NCI-H1694 (cell line): ENCODE measurements around the gene PXYLP1.

Experiments used
- DNase-seq: peaks from one replicate; lab custom pipeline; 2025; lab: John Stamatoyannopoulos, UW

The PXYLP1 gene

DNA sequence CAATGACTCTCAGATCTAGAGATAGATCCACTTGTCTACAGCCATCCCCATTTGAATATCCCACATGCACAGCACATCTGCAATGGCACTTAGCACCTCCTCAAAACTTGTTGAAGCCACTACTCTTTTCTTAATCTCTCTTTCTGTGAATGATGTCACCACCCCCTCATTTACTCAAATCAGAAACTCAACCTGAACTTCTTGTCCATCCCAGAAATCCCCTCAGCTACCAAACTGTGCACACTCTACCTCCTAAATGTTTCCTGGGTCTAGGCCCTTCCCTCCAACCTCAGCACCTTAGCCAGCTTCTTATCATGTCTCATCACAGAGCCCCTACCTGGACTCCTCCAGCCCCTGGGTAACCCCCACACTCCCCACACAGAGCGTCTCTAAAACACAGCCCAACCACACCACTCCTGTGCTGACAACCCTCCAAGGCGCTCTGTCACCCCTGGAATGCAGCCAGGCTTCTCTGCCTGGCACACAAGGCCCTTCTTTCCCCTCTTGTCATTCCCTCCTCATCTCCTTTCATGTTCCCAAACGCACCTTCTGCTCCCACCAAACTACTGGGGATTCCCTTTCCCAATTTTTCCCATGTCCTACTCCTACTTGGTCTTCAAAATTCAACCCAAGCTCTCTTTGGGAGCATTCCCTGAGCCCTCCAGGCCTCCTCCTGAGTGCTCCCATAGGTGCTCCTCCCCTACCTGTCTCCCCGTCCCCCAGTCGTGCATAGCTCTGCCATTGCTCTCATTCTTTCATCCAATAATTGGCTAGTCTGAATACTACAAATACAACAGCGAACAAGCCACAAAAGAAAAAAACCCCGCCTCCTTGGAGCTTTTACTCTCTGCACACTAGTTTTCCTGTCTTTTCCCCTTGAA is 96.9 kb downstream of the PXYLP1 start:
- no peak for DNase-seq

DNA sequence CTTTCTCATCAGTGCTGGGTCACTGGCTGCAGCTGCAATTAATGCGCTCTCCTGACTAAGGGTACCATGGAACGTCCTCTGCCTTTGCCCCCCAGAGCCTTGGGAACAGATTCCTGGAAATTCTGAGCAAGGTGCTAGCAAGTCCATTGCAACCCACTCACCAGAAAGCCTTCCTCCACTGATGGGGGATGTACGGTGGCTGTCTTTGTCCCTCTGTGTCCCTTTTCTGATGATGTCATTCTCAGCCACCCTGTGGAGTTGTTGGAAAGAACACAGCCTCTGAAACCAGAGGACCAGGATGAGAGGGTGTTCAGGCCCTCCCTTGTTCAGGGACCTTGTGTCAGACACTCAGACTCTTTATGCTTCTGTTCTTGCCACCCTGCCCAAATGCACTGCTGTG is 98.6 kb downstream of the PXYLP1 start:
- no peak for DNase-seq

DNA sequence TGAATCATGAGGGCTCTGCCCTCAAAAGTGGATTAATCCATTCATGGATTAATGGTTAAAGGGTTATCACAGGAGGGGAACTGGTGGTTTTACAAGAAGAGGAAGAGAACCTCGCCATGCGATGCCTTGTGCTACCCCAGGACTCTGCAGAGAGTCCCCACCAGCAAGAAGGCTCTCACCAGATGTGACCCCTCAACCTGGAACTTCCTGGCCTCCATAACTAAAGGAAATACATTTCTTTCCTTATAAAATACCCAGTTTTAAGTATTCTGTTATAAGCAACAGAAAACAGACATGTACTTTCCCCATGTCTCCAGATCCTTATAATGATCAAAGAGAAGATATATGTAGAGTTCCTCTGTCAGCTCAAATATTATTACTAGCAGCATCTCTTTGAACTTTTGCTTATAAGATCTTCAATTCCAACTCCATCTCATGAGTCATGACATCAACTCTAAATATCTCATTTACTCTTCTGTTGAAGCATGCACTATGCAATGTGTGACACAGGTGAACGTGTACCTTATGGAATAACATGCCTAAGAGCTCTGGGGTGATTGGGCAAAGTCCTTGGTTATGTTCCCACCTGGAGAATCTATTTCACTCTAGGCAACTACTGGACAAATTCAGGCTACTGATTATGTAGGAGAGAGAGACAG is 99.2 kb downstream of the PXYLP1 start:
- no peak for DNase-seq

DNA sequence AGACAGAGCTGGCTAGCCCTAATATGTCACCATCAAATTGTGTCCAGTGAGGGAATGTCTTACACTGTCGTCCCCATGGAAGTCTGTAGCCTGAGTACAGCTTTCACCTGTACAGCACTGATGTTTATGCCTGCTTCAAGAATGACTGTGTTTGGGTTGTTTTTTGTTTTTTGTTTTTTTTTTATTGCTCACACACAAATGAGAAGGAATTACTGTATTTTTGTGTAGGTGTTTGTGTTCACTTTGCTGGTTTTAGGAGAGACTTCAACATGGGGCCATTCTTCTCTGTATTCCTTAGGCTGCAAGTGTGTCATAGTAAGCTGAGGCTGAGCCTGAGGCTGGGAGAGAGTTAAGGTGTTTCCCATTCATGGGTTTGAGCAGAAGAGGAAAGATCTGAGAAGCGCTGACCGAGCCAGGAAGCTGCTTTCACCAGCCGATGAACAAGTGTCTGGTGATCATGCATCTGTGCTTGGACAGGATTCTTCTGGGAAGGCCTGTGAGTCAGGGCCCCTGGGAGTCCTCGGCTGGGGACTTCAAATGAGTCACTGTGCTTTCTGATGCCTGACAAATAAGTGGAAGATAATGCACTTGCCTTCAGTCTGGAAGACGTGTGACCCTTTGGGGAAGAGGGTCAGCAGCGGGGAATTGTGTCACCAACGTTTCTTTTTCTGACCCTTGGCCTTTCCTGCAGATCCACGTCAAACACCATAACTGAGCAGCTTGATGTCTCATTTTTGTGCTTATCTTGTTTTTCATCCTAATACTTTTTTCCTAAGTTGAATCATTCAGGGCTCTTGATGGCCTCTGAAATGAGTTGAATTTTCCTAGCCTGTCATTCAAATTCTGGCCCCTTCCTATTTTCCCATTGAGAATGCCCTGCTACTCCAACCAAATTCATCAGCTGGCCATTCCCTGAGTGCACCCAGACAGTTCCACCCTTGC is 100.0 kb downstream of the PXYLP1 start:
- DNase-seq, result no peak

DNA sequence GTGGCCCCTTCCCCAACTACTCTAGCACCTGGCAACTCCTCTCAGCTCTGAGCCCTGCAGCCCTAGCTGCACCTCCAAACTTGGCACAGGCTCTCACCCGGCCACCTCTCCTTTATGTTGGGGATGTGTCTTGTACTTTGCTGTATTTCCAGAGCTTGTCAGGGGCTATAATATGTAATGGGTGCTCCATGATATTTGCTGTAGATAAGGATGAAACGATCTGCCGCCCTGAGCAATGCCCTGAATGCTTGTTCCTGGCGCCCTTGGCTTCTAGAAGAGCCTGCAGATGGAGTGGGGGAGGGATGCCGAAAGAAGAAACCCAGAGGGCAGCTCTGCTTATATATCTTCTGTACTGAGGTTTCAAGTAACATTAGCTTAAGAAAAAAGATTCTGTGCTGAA is 100.8 kb downstream of the PXYLP1 start:
- DNase-seq, result no peak

DNA sequence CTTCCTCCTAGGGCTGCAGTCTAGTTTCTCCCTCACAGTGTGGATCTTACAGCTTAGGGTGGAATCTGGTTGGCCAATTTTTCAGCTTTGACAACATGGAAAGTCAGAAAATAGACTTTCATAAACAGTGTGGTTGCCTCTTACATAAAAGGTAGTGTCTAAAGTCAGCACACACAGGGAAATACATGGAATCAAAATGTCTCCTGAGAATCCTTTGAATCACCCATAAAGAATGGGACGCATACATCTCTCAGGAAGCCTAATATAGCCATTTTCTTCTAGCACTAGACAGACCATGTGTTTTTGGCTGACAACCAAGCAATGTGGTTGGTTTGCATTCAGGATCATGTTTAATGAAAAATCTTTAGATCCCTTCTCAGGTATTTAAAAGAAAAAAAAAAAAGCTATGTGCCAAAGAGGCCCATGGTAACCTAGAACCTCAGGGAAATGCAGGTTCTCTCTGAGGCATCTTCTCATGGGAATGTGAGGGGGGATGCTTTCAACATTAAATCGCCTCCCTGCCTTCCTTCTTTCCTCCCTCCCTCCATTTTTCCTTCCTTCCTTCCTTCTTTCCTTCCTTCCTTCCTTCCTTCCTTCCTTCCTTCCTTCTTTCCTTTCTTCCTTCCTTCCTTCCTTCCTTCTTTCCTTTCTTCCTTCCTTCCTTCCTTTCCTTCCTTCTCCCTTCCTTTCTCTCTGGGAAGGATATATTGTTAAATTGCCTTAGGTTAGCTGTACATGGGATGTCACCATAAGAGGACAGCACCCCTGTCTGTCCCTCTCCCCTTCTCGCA is 102.4 kb downstream of the PXYLP1 start:
- DNase-seq, result no peak

DNA sequence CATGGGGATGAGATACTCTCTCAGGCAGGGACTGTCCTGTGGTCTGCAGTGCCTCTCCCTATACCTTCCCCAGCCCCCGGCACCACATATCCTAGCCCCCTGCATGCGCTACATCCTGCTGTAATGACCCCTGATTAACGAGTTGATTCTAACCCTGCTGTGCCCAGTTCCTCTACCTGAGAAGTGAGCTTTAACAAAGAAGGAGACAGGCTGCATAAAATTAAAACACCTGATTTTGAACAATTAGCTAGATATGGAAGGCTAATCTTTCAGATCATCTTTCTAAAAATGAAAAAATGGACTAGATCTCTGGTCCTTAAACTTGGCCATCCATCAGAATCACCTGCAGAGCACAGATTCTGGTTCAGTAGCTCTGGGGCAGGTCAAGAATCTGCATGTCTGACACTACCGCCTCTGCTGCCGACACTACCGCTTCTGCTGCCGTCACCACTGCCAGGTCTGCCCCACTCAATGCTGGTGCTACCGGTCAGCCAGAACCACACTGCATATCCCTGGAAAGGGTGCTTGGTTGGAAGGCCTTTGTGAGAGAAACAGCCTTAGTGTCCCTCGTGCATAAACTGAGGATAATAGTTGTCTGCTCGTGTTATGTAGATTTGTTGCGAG is 103.1 kb downstream of the PXYLP1 start:
- no peak for DNase-seq

DNA sequence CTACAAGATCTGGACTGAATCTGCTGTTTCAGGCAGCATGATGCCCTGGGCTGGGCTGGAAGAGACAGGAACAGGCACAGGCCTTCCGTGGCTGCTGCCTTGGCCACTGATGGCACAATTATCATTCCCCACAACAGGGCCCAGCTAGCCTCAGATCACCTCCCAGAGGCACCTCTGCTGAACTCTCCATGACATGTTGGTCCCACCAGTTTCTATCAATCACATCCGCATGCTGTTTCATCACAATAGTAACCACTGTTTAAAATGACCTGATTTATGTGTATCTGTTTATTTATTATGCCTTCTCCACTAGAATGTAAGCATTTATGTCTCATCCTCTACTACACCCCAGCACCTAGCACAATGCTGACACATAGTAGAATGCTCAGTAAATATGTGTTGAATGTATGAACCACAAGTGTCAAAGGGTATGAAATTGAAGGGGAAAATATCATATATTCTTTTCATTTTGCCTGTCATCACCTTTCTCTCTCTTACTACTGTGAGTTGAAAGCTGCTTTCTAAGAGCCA is 104.0 kb downstream of the PXYLP1 start:
- no peak for DNase-seq

DNA sequence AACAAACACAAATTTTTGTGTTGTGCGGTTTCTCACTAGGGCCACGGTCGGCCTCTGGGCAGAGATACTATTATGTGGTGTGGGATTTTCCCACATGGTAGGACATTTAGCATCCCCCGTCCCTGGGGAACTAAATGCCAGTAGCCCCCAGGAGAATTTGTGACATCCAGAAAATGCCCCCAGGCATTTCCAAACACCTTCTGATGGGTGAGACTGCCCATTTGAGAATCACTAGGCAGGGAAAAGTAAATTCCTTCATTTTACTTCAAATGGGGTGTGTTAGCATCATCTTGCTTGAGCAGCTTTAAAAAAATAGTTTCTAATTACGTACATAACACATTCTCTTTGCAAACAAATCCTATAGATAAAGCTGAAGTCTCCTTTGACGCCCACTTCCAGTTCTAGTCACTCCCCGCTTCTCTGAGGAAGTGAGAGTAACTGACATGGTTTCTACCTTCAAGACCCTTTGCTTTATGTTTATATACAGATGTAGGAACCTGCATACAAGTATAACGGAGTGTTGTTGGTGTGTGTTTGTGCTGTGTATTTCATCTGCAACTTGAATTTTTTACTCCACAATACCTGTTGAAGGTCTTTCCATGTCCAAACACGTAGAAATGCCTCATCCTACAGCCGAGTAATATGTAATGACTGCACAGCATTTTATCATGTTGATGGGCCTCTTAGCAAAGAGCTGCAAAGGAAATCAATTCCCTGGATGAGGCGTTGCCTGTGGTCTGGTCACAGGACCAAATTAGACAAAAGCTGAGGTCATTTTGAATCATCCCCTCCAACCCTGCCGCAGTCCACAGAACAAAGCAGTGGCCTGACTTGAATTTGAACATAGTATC is 105.3 kb downstream of the PXYLP1 start:
- no peak for DNase-seq

DNA sequence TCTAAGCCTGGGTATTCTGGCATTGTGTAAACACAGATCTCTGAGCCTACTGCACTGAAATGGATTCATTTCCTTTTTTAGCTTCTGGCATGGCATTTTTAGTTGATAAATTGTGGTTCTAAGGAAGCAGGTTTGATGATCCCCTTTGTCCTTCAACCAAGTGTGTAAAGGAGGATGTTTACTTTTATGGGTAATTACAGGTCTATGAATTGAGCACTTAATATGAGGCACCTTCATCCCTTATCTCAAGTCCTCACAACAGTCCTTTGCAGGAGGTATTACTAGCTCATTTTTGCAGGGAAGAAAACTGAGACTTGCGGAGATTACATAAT is 105.9 kb downstream of the PXYLP1 start:
- no peak for DNase-seq

DNA sequence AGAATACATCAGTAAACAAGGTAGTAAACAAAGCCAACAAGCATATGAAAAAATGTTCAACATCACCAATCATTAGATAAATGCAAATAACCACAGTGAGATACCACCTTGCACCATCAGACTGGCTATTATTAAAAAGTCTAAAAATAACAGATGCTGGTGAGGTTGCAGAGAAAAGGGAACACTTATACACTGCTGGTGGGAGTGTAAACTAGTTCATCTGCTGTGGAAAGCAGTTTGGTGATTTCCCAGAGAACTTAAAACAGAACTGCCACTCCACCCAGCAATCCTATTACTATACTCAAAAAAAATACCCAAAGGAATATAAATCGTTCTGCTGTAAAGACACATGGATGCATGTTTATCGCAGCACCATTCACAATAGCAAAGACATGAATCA is 106.4 kb downstream of the PXYLP1 start:
- no peak for DNase-seq

DNA sequence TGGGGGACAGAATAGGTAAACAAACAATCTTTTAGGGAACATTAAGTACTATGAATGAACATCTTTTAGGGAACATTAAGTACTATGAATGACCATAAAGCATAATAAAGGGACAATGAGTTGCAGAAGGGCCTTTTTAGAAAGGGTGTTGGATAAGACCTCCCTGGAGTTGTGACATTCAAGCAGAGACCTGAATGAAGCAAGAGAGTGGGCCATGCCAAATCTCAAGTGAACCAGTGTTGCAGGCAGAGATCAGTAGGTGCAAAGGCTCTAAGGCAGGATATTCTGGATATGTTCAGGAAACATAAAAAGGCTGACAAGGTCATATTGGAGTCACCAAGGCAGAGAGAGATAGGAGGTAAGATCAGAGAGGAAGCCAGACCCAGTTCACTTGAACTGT is 107.3 kb downstream of the PXYLP1 start:
- no peak for DNase-seq

DNA sequence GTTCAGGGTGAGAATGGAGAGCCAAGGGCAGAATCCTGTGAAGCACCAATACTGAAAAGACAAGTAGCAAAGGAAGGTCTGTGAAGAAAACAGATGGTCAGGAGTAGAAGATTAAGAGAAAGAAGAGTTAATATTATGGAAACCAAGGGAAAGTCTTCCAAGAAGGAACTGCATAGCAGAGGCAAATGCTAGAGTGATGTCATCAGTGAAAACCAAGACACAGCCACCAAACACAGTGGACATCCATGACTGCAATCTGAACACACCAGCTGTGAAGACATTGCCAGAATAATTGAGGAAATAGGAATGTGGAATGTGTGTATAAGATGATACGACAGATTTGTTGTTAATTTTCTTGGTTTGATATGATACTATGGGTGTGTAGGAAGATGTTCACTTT is 109.9 kb downstream of the PXYLP1 start:
- DNase-seq, result no peak

DNA sequence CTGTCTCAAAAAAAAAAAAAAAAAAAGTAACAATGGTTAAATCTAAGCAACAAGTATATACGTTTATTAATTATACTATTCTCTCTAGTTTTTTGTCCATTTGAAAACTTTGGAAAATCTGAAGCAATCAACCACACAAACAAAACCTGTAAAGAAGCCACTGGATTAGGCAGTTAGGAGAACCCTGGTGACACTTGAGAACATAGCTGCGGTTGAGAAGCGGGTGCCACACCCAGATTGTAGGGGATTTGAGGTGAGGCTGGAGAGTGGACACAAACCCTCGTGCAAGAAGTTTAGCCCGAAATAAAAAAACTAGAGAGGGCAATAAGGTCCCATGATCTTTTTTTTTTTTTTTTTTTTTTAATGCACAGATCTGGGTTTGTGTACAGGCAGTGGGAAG is 110.8 kb downstream of the PXYLP1 start:
- no peak for DNase-seq

DNA sequence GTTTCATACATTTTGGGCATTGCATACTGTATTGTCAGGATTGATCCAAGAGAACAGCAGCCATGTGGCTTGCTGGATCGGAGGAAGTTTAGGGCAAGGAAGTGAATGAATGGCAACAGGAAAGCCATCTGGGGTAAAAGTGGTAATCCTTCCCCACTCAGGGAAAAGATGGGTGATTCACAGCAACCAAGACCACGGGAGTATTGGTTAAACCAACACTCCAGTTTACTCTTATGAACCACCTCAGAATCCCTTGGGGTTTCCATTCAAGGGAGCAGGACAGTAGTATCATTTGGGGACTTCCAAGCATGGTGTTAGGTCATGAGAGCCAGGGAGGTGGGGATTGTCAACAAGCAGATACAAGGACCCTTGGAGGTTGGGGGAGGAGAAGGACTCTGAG is 111.5 kb downstream of the PXYLP1 start:
- no peak for DNase-seq

DNA sequence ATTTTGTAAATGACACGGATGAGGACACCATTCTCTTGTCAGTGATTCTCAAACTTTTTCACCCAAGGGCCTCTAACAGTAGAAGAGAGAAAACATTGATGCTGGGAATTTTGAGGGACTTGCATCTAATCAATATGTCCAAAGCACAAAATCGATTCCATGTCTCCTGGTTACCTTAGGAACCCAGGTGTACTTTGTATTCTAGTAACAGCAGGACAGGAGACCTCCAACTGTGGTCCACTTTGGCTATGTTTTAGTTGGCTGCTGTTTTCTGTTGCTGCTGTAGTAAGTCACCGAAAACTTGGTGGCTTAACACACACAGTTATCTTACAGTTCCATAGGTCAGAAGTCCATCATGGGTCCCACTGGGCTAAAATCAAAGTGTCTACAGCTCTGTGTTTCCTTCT is 112.2 kb downstream of the PXYLP1 start:
- no peak for DNase-seq
